Measurements from ENCODE around the gene KHDRBS2.

The KHDRBS2 gene

DNA sequence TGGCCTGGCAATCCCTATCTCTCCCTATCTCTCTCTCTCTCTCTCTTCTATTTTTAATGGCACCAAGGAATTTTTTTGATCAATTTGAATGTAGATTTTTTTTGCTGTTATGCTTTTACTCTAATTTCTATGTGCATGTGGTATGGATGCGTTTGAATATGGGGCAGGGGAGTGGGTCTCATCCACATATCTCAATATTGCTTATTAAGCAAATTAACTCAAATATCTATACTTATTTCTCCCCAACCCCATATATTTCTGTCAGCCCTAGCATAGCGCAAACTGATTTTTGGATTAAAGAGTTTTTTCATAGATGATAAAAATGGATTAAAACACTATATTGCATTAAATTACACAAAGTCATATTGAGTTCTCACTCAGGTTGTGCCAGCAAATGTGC, 210.2 kb downstream of the KHDRBS2 start:
- Histone ChIP-seq H3K4ac (ENCODE audit: low read length) (no peak overlapping the region), H3K27ac (replicated peaks; ENCODE audit: low read length) (no peak overlapping the region), H2BK120ac (ENCODE audit: low read depth, low read length) (no peak overlapping the region), H3K9ac (ENCODE audit: low read depth, low read length, poor library complexity) (no peak overlapping the region), H4K8ac (ENCODE audit: low read depth, low read length) (no peak overlapping the region), H4K91ac (ENCODE audit: low read depth, low read length, poor library complexity) (no peak overlapping the region), H3K9me3 (replicated peaks in 1 of 2; ENCODE audit: control insufficient read depth in 2 of 2, insufficient read depth in 1 of 2, low read depth in 1 of 2, low read length in 2 of 2) (no peaks in the 10 kb centered on the region), H3K14ac (ENCODE audit: low read length) (no peak overlapping the region), H3K36me3 (replicated peaks in 1 of 2; ENCODE audit: control insufficient read depth in 2 of 2, insufficient read depth in 2 of 2, low read length in 2 of 2) (no peaks in the 10 kb centered on the region), H3K27me3 (ENCODE audit: control insufficient read depth in 3 of 3, insufficient read depth in 3 of 3, low read depth in 1 of 3, low read length in 3 of 3) (no peaks in the 10 kb centered on the region), H3K23ac (ENCODE audit: low read depth, low read length, poor library complexity) (no peak overlapping the region), H3K4me2 (ENCODE audit: insufficient read depth, low read length, poor library complexity, severe bottlenecking) (no peak overlapping the region), H2BK5ac (ENCODE audit: low read length) (no peak overlapping the region), H2BK12ac (ENCODE audit: low read length) (no peak overlapping the region), H2BK15ac (ENCODE audit: low read length) (no peak overlapping the region), H3K79me1 (ENCODE audit: low read depth, low read length) (no peaks in the 10 kb centered on the region), H2AK5ac (ENCODE audit: low read depth, low read length) (no peak overlapping the region), H3K4me1 (ENCODE audit: control insufficient read depth in 2 of 2, insufficient read depth in 1 of 2, low read depth in 1 of 2, low read length in 2 of 2) (no peaks in the 10 kb centered on the region), H2AFZ (ENCODE audit: low read length) (no peak overlapping the region), H3K4me3 (ENCODE audit: low read length in 2 of 2) (no peak overlapping the region), H3K18ac (ENCODE audit: low read length) (no peak overlapping the region)
- WGBS, 2 donors (ENCODE audit: extremely low coverage in 2 of 2, insufficient read length in 2 of 2, insufficient replicate concordance in 1 of 2) = no CpG with 5 or more reads among the region's 2 CpGs
- DNase-seq (ENCODE audit: low spot score) = no peak

DNA sequence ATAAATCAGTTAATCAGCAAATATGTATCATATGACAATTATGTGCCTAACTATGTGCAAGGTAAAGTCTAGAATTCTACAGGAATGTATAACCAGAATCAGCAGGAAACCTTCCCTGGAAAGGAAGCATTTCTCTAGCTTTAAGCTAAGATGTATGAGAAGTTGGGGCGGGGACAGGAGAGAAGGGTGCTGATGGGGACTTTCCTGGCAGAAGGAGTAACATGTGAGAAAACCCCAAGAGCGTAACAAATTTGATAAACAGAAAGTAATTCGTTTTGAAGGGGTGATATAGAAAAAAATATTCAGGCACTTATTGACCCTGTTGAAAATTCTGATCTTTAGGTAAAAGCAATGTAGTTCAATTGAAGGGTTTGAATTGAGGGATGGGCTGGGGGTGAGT, 226.1 kb downstream of the KHDRBS2 start:
- DNase-seq (ENCODE audit: low spot score) = no peak
- no peaks in the 10 kb centered on the region for H3K9me3 ChIP-seq (replicated peaks in 1 of 2; ENCODE audit: control insufficient read depth in 2 of 2, insufficient read depth in 1 of 2, low read depth in 1 of 2, low read length in 2 of 2)
- no peak overlapping the region for H2AK5ac ChIP-seq (ENCODE audit: low read depth, low read length)
- no peaks in the 10 kb centered on the region for H3K4me1 ChIP-seq (ENCODE audit: control insufficient read depth in 2 of 2, insufficient read depth in 1 of 2, low read depth in 1 of 2, low read length in 2 of 2)
- no peak overlapping the region for H2BK5ac ChIP-seq (ENCODE audit: low read length)
- no CpG with 5 or more reads among the region's 3 CpGs for WGBS, 2 donors (ENCODE audit: extremely low coverage in 2 of 2, insufficient read length in 2 of 2, insufficient replicate concordance in 1 of 2)
- H3K27me3 ChIP-seq (ENCODE audit: control insufficient read depth in 3 of 3, insufficient read depth in 3 of 3, low read depth in 1 of 3, low read length in 3 of 3) = no peaks in the 10 kb centered on the region
- no peak overlapping the region for H2AFZ ChIP-seq (ENCODE audit: low read length)
- no peaks in the 10 kb centered on the region for H3K79me1 ChIP-seq (ENCODE audit: low read depth, low read length)
- H2BK12ac ChIP-seq (ENCODE audit: low read length) = no peak overlapping the region
- no peak overlapping the region for H3K4ac ChIP-seq (ENCODE audit: low read length)
- no peak overlapping the region for H2BK120ac ChIP-seq (ENCODE audit: low read depth, low read length)
- no peak overlapping the region for H3K14ac ChIP-seq (ENCODE audit: low read length)
- H3K27ac ChIP-seq (replicated peaks; ENCODE audit: low read length) = no peak overlapping the region
- H4K91ac ChIP-seq (ENCODE audit: low read depth, low read length, poor library complexity) = no peak overlapping the region
- H3K36me3 ChIP-seq (replicated peaks in 1 of 2; ENCODE audit: control insufficient read depth in 2 of 2, insufficient read depth in 2 of 2, low read length in 2 of 2) = no peaks in the 10 kb centered on the region
- H4K8ac ChIP-seq (ENCODE audit: low read depth, low read length) = no peak overlapping the region
- H3K23ac ChIP-seq (ENCODE audit: low read depth, low read length, poor library complexity) = no peak overlapping the region
- no peak overlapping the region for H3K18ac ChIP-seq (ENCODE audit: low read length)
- no peak overlapping the region for H3K4me2 ChIP-seq (ENCODE audit: insufficient read depth, low read length, poor library complexity, severe bottlenecking)
- H2BK15ac ChIP-seq (ENCODE audit: low read length) = no peak overlapping the region
- H3K4me3 ChIP-seq (ENCODE audit: low read length in 2 of 2) = no peak overlapping the region
- no peak overlapping the region for H3K9ac ChIP-seq (ENCODE audit: low read depth, low read length, poor library complexity)

DNA sequence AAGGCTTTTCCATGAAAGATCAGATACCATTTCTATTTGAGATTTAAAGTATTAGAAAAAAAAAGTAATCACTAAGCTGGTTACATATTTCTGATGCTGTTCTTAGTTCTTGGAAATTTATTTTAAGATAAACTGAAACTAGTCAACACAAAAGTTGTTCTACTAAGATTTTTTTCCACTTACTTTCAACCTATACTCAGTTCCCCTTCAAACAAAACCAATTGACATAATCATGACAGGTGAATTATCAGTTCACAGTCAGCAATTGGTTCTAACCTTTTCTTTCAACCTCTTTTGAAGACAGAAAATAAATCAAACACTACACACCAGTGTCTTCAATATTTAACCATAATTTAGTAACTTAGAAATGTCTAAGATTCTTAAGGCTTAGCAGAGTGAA, 228.7 kb downstream of the KHDRBS2 start:
- no peak overlapping the region for H4K8ac ChIP-seq (ENCODE audit: low read depth, low read length)
- DNase-seq (ENCODE audit: low spot score) = no peak
- no peak overlapping the region for H2BK120ac ChIP-seq (ENCODE audit: low read depth, low read length)
- no peak overlapping the region for H2BK12ac ChIP-seq (ENCODE audit: low read length)
- H2BK5ac ChIP-seq (ENCODE audit: low read length) = no peak overlapping the region
- H4K91ac ChIP-seq (ENCODE audit: low read depth, low read length, poor library complexity) = no peak overlapping the region
- no peak overlapping the region for H3K18ac ChIP-seq (ENCODE audit: low read length)
- H3K79me1 ChIP-seq (ENCODE audit: low read depth, low read length) = no peaks in the 10 kb centered on the region
- no peak overlapping the region for H3K4ac ChIP-seq (ENCODE audit: low read length)
- H3K4me2 ChIP-seq (ENCODE audit: insufficient read depth, low read length, poor library complexity, severe bottlenecking) = no peak overlapping the region
- no peaks in the 10 kb centered on the region for H3K9me3 ChIP-seq (replicated peaks in 1 of 2; ENCODE audit: control insufficient read depth in 2 of 2, insufficient read depth in 1 of 2, low read depth in 1 of 2, low read length in 2 of 2)
- H3K14ac ChIP-seq (ENCODE audit: low read length) = no peak overlapping the region
- H3K9ac ChIP-seq (ENCODE audit: low read depth, low read length, poor library complexity) = no peak overlapping the region
- no peak overlapping the region for H3K23ac ChIP-seq (ENCODE audit: low read depth, low read length, poor library complexity)
- H3K27ac ChIP-seq (replicated peaks; ENCODE audit: low read length) = no peak overlapping the region
- no peaks in the 10 kb centered on the region for H3K27me3 ChIP-seq (ENCODE audit: control insufficient read depth in 3 of 3, insufficient read depth in 3 of 3, low read depth in 1 of 3, low read length in 3 of 3)
- H3K4me3 ChIP-seq (ENCODE audit: low read length in 2 of 2) = no peak overlapping the region
- no peaks in the 10 kb centered on the region for H3K36me3 ChIP-seq (replicated peaks in 1 of 2; ENCODE audit: control insufficient read depth in 2 of 2, insufficient read depth in 2 of 2, low read length in 2 of 2)
- no peak overlapping the region for H2AK5ac ChIP-seq (ENCODE audit: low read depth, low read length)
- no peak overlapping the region for H2AFZ ChIP-seq (ENCODE audit: low read length)
- no peak overlapping the region for H2BK15ac ChIP-seq (ENCODE audit: low read length)
- no peaks in the 10 kb centered on the region for H3K4me1 ChIP-seq (ENCODE audit: control insufficient read depth in 2 of 2, insufficient read depth in 1 of 2, low read depth in 1 of 2, low read length in 2 of 2)

DNA sequence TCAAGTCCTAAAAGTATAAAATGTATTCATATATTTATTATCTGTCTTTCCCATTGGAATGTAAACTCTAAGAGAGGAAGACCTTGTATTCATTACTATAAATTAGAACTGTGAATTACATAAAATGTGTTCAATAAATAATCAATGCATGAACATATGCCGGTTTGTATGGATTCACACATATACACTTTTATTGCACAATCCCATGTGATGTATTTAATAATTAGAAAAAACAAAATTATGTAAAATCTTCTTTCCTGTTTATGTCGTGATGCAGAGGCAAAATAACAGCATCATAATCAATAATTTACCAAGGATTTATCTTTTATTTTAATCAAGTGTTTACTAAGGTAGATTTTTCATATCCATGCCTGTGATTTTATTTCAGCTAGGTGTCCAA, 240.5 kb downstream of the KHDRBS2 start:
- Histone ChIP-seq H2BK15ac (ENCODE audit: low read length) (no peak overlapping the region), H4K8ac (ENCODE audit: low read depth, low read length) (no peak overlapping the region), H3K27ac (replicated peaks; ENCODE audit: low read length) (no peak overlapping the region), H3K36me3 (replicated peaks in 1 of 2; ENCODE audit: control insufficient read depth in 2 of 2, insufficient read depth in 2 of 2, low read length in 2 of 2) (no peaks in the 10 kb centered on the region), H3K14ac (ENCODE audit: low read length) (no peak overlapping the region), H3K4ac (ENCODE audit: low read length) (no peak overlapping the region), H4K91ac (ENCODE audit: low read depth, low read length, poor library complexity) (no peak overlapping the region), H3K9ac (ENCODE audit: low read depth, low read length, poor library complexity) (no peak overlapping the region), H3K18ac (ENCODE audit: low read length) (no peak overlapping the region), H3K4me3 (ENCODE audit: low read length in 2 of 2) (no peak overlapping the region), H3K27me3 (ENCODE audit: control insufficient read depth in 3 of 3, insufficient read depth in 3 of 3, low read depth in 1 of 3, low read length in 3 of 3) (no peaks in the 10 kb centered on the region), H3K79me1 (ENCODE audit: low read depth, low read length) (no peaks in the 10 kb centered on the region), H2AK5ac (ENCODE audit: low read depth, low read length) (no peak overlapping the region), H3K9me3 (replicated peaks in 1 of 2; ENCODE audit: control insufficient read depth in 2 of 2, insufficient read depth in 1 of 2, low read depth in 1 of 2, low read length in 2 of 2) (no peaks in the 10 kb centered on the region), H3K4me2 (ENCODE audit: insufficient read depth, low read length, poor library complexity, severe bottlenecking) (no peak overlapping the region), H2BK12ac (ENCODE audit: low read length) (no peak overlapping the region), H3K23ac (ENCODE audit: low read depth, low read length, poor library complexity) (no peak overlapping the region), H2AFZ (ENCODE audit: low read length) (no peak overlapping the region), H2BK120ac (ENCODE audit: low read depth, low read length) (no peak overlapping the region), H2BK5ac (ENCODE audit: low read length) (no peak overlapping the region), H3K4me1 (ENCODE audit: control insufficient read depth in 2 of 2, insufficient read depth in 1 of 2, low read depth in 1 of 2, low read length in 2 of 2) (no peaks in the 10 kb centered on the region)
- WGBS, 2 donors (ENCODE audit: extremely low coverage in 2 of 2, insufficient read length in 2 of 2, insufficient replicate concordance in 1 of 2) = no CpG with 5 or more reads among the region's 2 CpGs
- no peak for DNase-seq (ENCODE audit: low spot score)
